GM12878 (cell line): ENCODE results near the gene RABEP1. TPM values are rescaled to one million over a fixed set of nuclear protein-coding genes. Genes with fewer than 3 reads are reported as not detected.

Source experiments
- ATAC-seq: fragments of 200-7000 bp; cut with Tn5 transposase; 3 replicates; pipeline ENCODE4 v1.9.1; 2020; ENCODE audit warnings: mild to moderate bottlenecking, moderate library complexity
- BruUV-seq: library from RNA; stranded (reverse); fragments of 400-500 nt; replicated peaks from 2 replicates; lab custom pipeline; 2021; lab: Mats Ljungman, UMichigan
- CTCF ChIA-PET: fragments of 300-600 bp; sonication (Branson Sonifier 250); formaldehyde crosslinking; extraction: SDS; loops from one replicate; lab custom pipeline; 2021; ENCODE audit warnings: inconsistent platforms; lab: Yijun Ruan, JAX
- POLR2A ChIA-PET: fragments of 350-600 bp; formaldehyde crosslinking; extraction: SDS; loops from one replicate; lab custom pipeline; 2021; ENCODE audit warnings: inconsistent platforms; lab: Charles Lee
- RAD21 ChIA-PET: fragments of 300-600 bp; sonication (Branson Sonifier 250); formaldehyde crosslinking; loops from one replicate; lab custom pipeline; 2023; ENCODE audit warnings: antibody characterized with exemption; ENCODE audit not compliant: unreplicated experiment; lab: Charles Lee
- SMC1A ChIA-PET: fragments of 300-600 bp; sonication (Branson Sonifier 250); formaldehyde crosslinking; loops from one replicate; lab custom pipeline; 2023; ENCODE audit not compliant: unreplicated experiment, uncharacterized antibody; lab: Charles Lee
- DNase-seq: peaks from one replicate; pipeline ENCODE4 v3.0.0-alpha.2; 2011; ENCODE audit warnings: low read depth, low spot score
- FAIRE-seq: peaks from 3 replicates; lab custom pipeline; 2011; peaks lifted over from hg19 to GRCh38; lab: Jason Lieb, UNC
- H2AFZ ChIP-seq: 2 replicates; pipeline ENCODE4 v1.6.0; 2011; ENCODE audit warnings: low read depth, low read length, control low read depth; ENCODE audit not compliant: control insufficient read depth
- H3K27ac ChIP-seq: 2 replicates; pipeline ENCODE4 v1.5.1; 2011; ENCODE audit warnings: control low read depth; ENCODE audit not compliant: control insufficient read depth, insufficient read depth
- H3K27me3 ChIP-seq, 2 experiments: replicated peaks in 1 of 2; 2 replicates each; pipeline versions ENCODE4 v1.6.0 to v1.6.1; 2011; ENCODE audit warnings: low read length in 1 of 2; ENCODE audit not compliant: control insufficient read depth in 2 of 2, insufficient read depth in 2 of 2
- H3K36me3 ChIP-seq, 2 experiments: 2 replicates each; pipeline ENCODE4 v1.5.1; 2011; ENCODE audit warnings: low read length in 1 of 2; ENCODE audit not compliant: control insufficient read depth in 2 of 2, insufficient read depth in 2 of 2
- H3K4me1 ChIP-seq: 2 replicates; pipeline ENCODE4 v1.6.1; 2011; ENCODE audit warnings: mild to moderate bottlenecking, low read length, moderate library complexity, mixed read lengths; ENCODE audit not compliant: control insufficient read depth, insufficient read depth
- H3K4me2 ChIP-seq: 2 replicates; pipeline ENCODE4 v1.6.0; 2011; ENCODE audit warnings: control low read depth; ENCODE audit not compliant: control insufficient read depth, insufficient read depth
- H3K4me3 ChIP-seq: fragments of 200-600 bp; sonication (generic); 2 replicates; pipeline ENCODE4 v1.5.1; 2016
- H3K79me2 ChIP-seq: 2 replicates; pipeline ENCODE4 v1.6.0; 2011; ENCODE audit warnings: low read length; ENCODE audit not compliant: control insufficient read depth, insufficient read depth
- H3K9ac ChIP-seq: 2 replicates; pipeline ENCODE4 v1.8.0; 2011; ENCODE audit warnings: low read length, control low read depth, mixed read lengths; ENCODE audit not compliant: control insufficient read depth, insufficient read depth
- H3K9me3 ChIP-seq: replicated peaks from 3 replicates; pipeline ENCODE4 v1.5.1; 2011; ENCODE audit warnings: mild to moderate bottlenecking, low read length; ENCODE audit not compliant: control insufficient read depth, insufficient read depth
- H4K20me1 ChIP-seq: 2 replicates; pipeline ENCODE4 v1.6.0; 2011; ENCODE audit not compliant: control insufficient read depth, insufficient read depth
- HDGF ChIP-seq: fragments of 450-650 bp; IDR thresholded peaks from 2 replicates; pipeline ENCODE4 v1.6.1; 2016; ENCODE audit warnings: antibody characterized with exemption
- IRF4 ChIP-seq: IDR thresholded peaks from 2 replicates; pipeline ENCODE4 v1.6.1; 2011; ENCODE audit warnings: low read depth, low read length
- NBN ChIP-seq: fragments of 450-650 bp; IDR thresholded peaks from 2 replicates; pipeline ENCODE4 v1.6.1; 2016
- NFYB ChIP-seq: IDR thresholded peaks from 2 replicates; pipeline ENCODE4 v1.6.1; 2011; ENCODE audit warnings: low read depth, mild to moderate bottlenecking, low read length, improper control_type of control experiment, moderate library complexity; ENCODE audit not compliant: insufficient read depth
- TCF7 ChIP-seq: IDR thresholded peaks from 2 replicates; pipeline ENCODE4 v1.6.1; 2014; ENCODE audit warnings: antibody characterized with exemption, borderline replicate concordance
- WGBS: methylation state at CpG from one replicate; pipeline ENCODE4 v1.1.6; 2016; ENCODE audit warnings: low lambda C conversion rate; ENCODE audit not compliant: insufficient replicate concordance, insufficient coverage; ENCODE audit errors: missing lambda C conversion rate; 5-methylcytosine and 5-hydroxymethylcytosine counted together
- in situ Hi-C: fragments of 300-500 bp; cut with MboI; formaldehyde crosslinking; loops from 9 replicates; pipeline ENCODE4 v1.14.3; 2018; ENCODE audit warnings: mixed read lengths
- intact Hi-C: fragments of 100-400 bp; cut with micrococcal nuclease; formaldehyde crosslinking; loops from one replicate; pipeline ENCODE4 v1.14.2; 2022; ENCODE audit not compliant: unreplicated experiment
- polyA plus RNA-seq, 11 experiments: library from polyadenylated mRNA; depleted of rRNA in 4 of 11; unstranded in 6 of 11; stranded (reverse) in 5 of 11; fragments of >200 nt; fragmentation: Nextera tagmentation in 4 of 11; fragmentation: Illumina TruSeq in 1 of 11; extraction: Ambion mirVana in 4 of 11; extraction: Trizol in 1 of 11; gene quantifications; 1 replicate in 1 of 11; 2 replicates in 10 of 11; pipeline versions ENCODE4 v1.2.1 to v1.2.3, GENCODE V29; 2011 to 2016; ENCODE audit warnings: inconsistent platforms in 2 of 11, missing spikeins in 2 of 11, low read depth in 1 of 11
- total RNA-seq, 4 experiments: library from RNA; depleted of rRNA in 3 of 4; stranded (reverse); fragments of >200 nt in 3 of 4; fragmentation: Illumina TruSeq in 1 of 4; extraction: Trizol in 1 of 4; gene quantifications; 2 replicates each; pipeline versions ENCODE4 v1.2.1 to v1.2.3, GENCODE V29; 2013 to 2021
- TF ChIP-seq, protein P1 (sequence below): fragments of 150-350 bp; IDR thresholded peaks from 2 replicates; pipeline ENCODE4 v1.6.1; 2014; ENCODE audit warnings: mild to moderate bottlenecking, low read depth, low read length
- TF ChIP-seq, protein P2 (sequence below): fragments of 450-650 bp; IDR thresholded peaks from 2 replicates; pipeline ENCODE4 v1.6.1; 2017; ENCODE audit warnings: mild to moderate bottlenecking
- TF ChIP-seq, protein P3 (sequence below), 3 experiments: IDR thresholded peaks in 2 of 3; conservative IDR thresholded peaks in 1 of 3; 2 replicates each; pipeline ENCODE4 v1.5.1; 2011; ENCODE audit warnings: low read depth in 3 of 3, low read length in 3 of 3, mild to moderate bottlenecking in 3 of 3, control low read depth in 2 of 3, moderate library complexity in 2 of 3, inconsistent platforms in 1 of 3, mixed read lengths in 1 of 3; ENCODE audit not compliant: control insufficient read depth in 2 of 3, insufficient read depth in 1 of 3; ENCODE audit errors: extremely low read depth in 1 of 3

The RABEP1 gene
- total and polyA plus RNA-seq, 10 of the 15 experiments (the other 5 are each of a cell fraction or from before 2014, with no cell fraction given): 13.4 to 71.4 (median 59.8) TPM

DNA sequence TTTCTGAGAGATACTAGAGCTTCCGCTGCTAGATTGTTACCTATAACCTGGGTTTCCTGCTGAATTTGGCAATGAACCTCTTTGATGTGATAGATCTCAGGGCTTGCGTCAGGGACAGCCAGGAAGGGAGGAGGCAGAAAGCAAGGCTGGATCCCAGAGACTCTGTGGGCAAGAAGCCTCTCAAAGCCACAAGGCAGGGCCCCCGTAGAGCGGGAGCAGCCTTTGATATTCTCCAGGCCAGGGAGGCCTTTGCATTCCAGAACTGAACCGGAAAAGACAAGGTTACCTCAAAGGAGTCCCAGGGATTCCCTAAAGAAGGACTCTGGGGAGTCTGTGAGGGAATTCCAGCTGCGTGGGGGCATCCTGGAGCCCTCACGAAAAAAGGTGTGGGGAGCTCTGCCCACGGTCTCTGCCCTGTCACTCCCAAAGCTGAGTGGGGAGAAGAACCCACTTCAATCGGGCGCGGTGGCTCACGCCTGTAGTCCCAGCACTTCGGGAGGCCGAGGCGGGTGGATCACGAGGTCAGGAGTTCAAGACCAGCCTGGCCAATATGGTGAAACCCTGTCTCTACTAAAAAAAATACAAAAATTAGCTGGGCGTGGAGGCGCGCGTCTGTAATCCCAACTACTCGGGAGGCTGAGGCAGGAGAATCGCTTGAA is 33.1 kb upstream of the RABEP1 start:
- 0 out of 2 replicates have a peak, but pooled peaks cover 3% of the 10 kb centered on the region for H3K4me1 ChIP-seq
- no peak for DNase-seq
- in situ Hi-C loops: no loop called here
- FAIRE-seq: no peak
- ChIA-PET POLR2A (interaction anchor here (0.7 kb wide), 1 partner anchor 56 kb away, joined by 3 read pairs; no protein-coding TSS in a partner anchor), SMC1A (interaction anchor here (0.6 to 3.9 kb wide), 7 partner anchors 35 to 833 kb away, joined by 3 to 14 read pairs (median 3); partner anchors contain the start of gene C1QBP), CTCF (interaction anchor here (0.9 to 6.2 kb wide), 9 partner anchors 14 to 191 kb away, joined by 3 to 55 read pairs (median 5); partner anchors contain the start of genes C1QBP, NUP88 and SCIMP), RAD21 (interaction anchor here (0.8 to 1.5 kb wide), 3 partner anchors 11 to 190 kb away, joined by 3 to 4 read pairs (median 4); partner anchors contain the start of gene C1QBP)
- H3K27me3 ChIP-seq: no peaks in the 10 kb centered on the region
- H3K9ac ChIP-seq: no peak overlapping the region
- H3K79me2 ChIP-seq: no peaks in the 10 kb centered on the region
- H3K4me2 ChIP-seq: no peak overlapping the region
- H3K9me3 ChIP-seq: no peaks in the 10 kb centered on the region
- H3K4me3 ChIP-seq: no peak overlapping the region
- ATAC-seq: no peak
- no peaks in the 10 kb centered on the region for H3K36me3 ChIP-seq
- TF ChIP-seq HDGF: no peak
- no peak overlapping the region for H3K27ac ChIP-seq
- H4K20me1 ChIP-seq: no peaks in the 10 kb centered on the region
- intact Hi-C loops: loop anchor here (1.0 kb wide), 2 partner anchors 58 to 190 kb away; partner anchors contain the start of gene C1QBP
- 63% methylated on average over 22 of the region's 22 CpGs for whole genome bisulfite sequencing
- H2AFZ ChIP-seq: no peak overlapping the region
- BruUV-seq: no TSS peak

DNA sequence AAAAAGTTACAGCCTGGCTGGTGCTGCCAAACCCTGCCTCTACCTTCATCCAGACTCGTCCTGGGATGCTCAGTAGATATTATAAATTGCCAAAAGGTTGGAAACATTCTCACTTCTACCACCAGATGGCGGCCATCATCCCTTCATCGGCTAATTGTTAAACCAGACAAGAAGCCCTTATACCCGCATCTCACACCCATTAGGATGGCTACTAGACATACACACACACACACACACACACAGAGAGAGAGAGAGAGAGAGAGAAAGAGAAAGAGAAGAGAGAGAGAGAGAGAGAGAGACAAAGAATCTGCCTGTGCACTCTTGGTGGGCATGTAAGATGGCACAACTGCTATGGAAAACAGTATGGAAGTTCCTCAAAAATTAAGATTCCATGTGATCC is 32.5 kb upstream of the RABEP1 start:
- Histone ChIP-seq H3K27me3 (no peaks in the 10 kb centered on the region), H3K36me3 (no peaks in the 10 kb centered on the region), H3K9ac (no peak overlapping the region), H3K79me2 (no peaks in the 10 kb centered on the region), H2AFZ (no peak overlapping the region; the same call in none of the 2 replicates), H3K4me3 (no peak overlapping the region), H3K4me2 (no peak overlapping the region), H4K20me1 (no peaks in the 10 kb centered on the region), H3K4me1 (peaks cover 9% of the 10 kb centered on the region), H3K9me3 (no peaks in the 10 kb centered on the region), H3K27ac (no peak overlapping the region)
- SMC1A ChIA-PET: interaction anchor here (0.9 to 3.9 kb wide), 9 partner anchors 9 to 217 kb away, joined by 3 to 14 read pairs (median 3); partner anchors contain the start of gene C1QBP
- WGBS: 0% methylated on average over 4 of the region's 4 CpGs
- peak; percentile 90 for FAIRE-seq
- peak; percentile 95 for ATAC-seq
- in situ Hi-C loops (no loop called here), intact Hi-C loops (loop anchor here (1.0 kb wide), 2 partner anchors 58 to 190 kb away; partner anchors contain the start of gene C1QBP)
- RAD21 ChIA-PET: interaction anchor here (0.7 to 1.4 kb wide), 3 partner anchors 49 to 189 kb away, joined by 3 to 6 read pairs (median 3); partner anchors contain the start of gene C1QBP
- CTCF ChIA-PET: interaction anchor here (0.6 to 6.2 kb wide), 11 partner anchors 14 to 190 kb away, joined by 3 to 55 read pairs (median 5); partner anchors contain the start of genes C1QBP, NUP88 and SCIMP
- POLR2A ChIA-PET: interaction anchor here (0.6 to 0.7 kb wide), 2 partner anchors 32 to 1194 kb away, joined by 3 to 4 read pairs; partner anchors contain the start of gene PIMREG
- BruUV-seq: no TSS peak
- DNase-seq: no peak
- TF ChIP-seq IRF4: 0 out of 2 replicates have a peak, but pooled peaks have one; percentile 21
- peak; percentile 84 for TF ChIP-seq NBN
- TF ChIP-seq, protein P1, sequence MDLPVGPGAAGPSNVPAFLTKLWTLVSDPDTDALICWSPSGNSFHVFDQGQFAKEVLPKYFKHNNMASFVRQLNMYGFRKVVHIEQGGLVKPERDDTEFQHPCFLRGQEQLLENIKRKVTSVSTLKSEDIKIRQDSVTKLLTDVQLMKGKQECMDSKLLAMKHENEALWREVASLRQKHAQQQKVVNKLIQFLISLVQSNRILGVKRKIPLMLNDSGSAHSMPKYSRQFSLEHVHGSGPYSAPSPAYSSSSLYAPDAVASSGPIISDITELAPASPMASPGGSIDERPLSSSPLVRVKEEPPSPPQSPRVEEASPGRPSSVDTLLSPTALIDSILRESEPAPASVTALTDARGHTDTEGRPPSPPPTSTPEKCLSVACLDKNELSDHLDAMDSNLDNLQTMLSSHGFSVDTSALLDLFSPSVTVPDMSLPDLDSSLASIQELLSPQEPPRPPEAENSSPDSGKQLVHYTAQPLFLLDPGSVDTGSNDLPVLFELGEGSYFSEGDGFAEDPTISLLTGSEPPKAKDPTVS: no peak
- TF ChIP-seq, protein P2, sequence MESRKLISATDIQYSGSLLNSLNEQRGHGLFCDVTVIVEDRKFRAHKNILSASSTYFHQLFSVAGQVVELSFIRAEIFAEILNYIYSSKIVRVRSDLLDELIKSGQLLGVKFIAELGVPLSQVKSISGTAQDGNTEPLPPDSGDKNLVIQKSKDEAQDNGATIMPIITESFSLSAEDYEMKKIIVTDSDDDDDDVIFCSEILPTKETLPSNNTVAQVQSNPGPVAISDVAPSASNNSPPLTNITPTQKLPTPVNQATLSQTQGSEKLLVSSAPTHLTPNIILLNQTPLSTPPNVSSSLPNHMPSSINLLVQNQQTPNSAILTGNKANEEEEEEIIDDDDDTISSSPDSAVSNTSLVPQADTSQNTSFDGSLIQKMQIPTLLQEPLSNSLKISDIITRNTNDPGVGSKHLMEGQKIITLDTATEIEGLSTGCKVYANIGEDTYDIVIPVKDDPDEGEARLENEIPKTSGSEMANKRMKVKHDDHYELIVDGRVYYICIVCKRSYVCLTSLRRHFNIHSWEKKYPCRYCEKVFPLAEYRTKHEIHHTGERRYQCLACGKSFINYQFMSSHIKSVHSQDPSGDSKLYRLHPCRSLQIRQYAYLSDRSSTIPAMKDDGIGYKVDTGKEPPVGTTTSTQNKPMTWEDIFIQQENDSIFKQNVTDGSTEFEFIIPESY: no peak
- TF ChIP-seq, protein P3, sequence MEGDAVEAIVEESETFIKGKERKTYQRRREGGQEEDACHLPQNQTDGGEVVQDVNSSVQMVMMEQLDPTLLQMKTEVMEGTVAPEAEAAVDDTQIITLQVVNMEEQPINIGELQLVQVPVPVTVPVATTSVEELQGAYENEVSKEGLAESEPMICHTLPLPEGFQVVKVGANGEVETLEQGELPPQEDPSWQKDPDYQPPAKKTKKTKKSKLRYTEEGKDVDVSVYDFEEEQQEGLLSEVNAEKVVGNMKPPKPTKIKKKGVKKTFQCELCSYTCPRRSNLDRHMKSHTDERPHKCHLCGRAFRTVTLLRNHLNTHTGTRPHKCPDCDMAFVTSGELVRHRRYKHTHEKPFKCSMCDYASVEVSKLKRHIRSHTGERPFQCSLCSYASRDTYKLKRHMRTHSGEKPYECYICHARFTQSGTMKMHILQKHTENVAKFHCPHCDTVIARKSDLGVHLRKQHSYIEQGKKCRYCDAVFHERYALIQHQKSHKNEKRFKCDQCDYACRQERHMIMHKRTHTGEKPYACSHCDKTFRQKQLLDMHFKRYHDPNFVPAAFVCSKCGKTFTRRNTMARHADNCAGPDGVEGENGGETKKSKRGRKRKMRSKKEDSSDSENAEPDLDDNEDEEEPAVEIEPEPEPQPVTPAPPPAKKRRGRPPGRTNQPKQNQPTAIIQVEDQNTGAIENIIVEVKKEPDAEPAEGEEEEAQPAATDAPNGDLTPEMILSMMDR (IDR thresholded peaks at IDR 0.05 in 2 of 3, conservative IDR thresholded peaks at IDR 0.05 in 1 of 3; ENCODE audit: control insufficient read depth in 2 of 3, extremely low read depth in 1 of 3, insufficient read depth in 1 of 3, low read depth in 3 of 3, low read length in 3 of 3): peak; percentile 51 to 69 (median 67)
- TF ChIP-seq TCF7: no peak
- TF ChIP-seq NFYB: no peak
